ENCODE measurements around the gene MMP25. TPM values are rescaled to one million over a fixed set of nuclear protein-coding genes. Genes with fewer than 3 reads are reported as not detected.

MMP25 gene
- total RNA-seq, 1 donor from 2014 or later: 0.13 TPM

GRCh38 chr16:3029491-3030221 is 16.7 kb upstream of the MMP25 start:
- ChIA-PET POLR2A (interaction anchor here (0.6 to 2.4 kb wide), 5 partner anchors 22 to 336 kb away, joined by 3 to 23 read pairs (median 3); partner anchors contain the start of gene ZNF213), CTCF (interaction anchor here (1.6 to 9.0 kb wide), 5 partner anchors 10 to 138 kb away, joined by 4 to 87 read pairs (median 38); partner anchors contain the start of genes TNFRSF12A and ZNF213)
- Mint-ChIP-seq H3K9me3 (no peaks in the 10 kb centered on the region), H3K27ac (no peak overlapping the region), H3K4me3 (no peak overlapping the region), H3K27me3 (peaks cover 36% of the 10 kb centered on the region), H3K36me3 (ENCODE audit: low read depth) (peaks cover 16% of the 10 kb centered on the region), H3K4me1 (peaks cover 13% of the 10 kb centered on the region)
- DNase-seq (no peak), ATAC-seq (ENCODE audit: low read depth) (no peak)
- TF ChIP-seq, protein P1, sequence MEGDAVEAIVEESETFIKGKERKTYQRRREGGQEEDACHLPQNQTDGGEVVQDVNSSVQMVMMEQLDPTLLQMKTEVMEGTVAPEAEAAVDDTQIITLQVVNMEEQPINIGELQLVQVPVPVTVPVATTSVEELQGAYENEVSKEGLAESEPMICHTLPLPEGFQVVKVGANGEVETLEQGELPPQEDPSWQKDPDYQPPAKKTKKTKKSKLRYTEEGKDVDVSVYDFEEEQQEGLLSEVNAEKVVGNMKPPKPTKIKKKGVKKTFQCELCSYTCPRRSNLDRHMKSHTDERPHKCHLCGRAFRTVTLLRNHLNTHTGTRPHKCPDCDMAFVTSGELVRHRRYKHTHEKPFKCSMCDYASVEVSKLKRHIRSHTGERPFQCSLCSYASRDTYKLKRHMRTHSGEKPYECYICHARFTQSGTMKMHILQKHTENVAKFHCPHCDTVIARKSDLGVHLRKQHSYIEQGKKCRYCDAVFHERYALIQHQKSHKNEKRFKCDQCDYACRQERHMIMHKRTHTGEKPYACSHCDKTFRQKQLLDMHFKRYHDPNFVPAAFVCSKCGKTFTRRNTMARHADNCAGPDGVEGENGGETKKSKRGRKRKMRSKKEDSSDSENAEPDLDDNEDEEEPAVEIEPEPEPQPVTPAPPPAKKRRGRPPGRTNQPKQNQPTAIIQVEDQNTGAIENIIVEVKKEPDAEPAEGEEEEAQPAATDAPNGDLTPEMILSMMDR (IDR thresholded peaks at IDR 0.05): no peak
- intact Hi-C loops (cut with micrococcal nuclease): loop anchor here (2.0 kb wide), 2 partner anchors 17 to 29 kb away; partner anchors contain the start of gene MMP25

- Mint-ChIP-seq H3K4me3 (no peak overlapping the region), H3K27ac (no peak overlapping the region), H3K9me3 (no peaks in the 10 kb centered on the region), H3K36me3 (ENCODE audit: low read depth) (peaks cover 16% of the 10 kb centered on the region), H3K4me1 (peaks cover 14% of the 10 kb centered on the region), H3K27me3 (peaks cover 41% of the 10 kb centered on the region)
- DNase-seq: no peak
- intact Hi-C loops (cut with micrococcal nuclease): loop anchor here (1.0 to 2.0 kb wide), 3 partner anchors 16 to 136 kb away; partner anchors contain the start of gene MMP25
- no peak for ATAC-seq (ENCODE audit: low read depth)
- TF ChIP-seq, protein P1 (IDR thresholded peaks at IDR 0.05): no peak
- POLR2A ChIA-PET: interaction anchor here (0.6 to 2.4 kb wide), 6 partner anchors 8 to 1943 kb away, joined by 3 to 23 read pairs (median 6); partner anchors contain the start of genes HCFC1R1 and ZNF213
- CTCF ChIA-PET: interaction anchor here (1.3 to 9.0 kb wide), 8 partner anchors 11 to 137 kb away, joined by 3 to 87 read pairs (median 6); partner anchors contain the start of genes TNFRSF12A and ZNF213
Measured at GRCh38 chr16:3030222-3031212, 15.8 kb upstream of the MMP25 start.

DNA sequence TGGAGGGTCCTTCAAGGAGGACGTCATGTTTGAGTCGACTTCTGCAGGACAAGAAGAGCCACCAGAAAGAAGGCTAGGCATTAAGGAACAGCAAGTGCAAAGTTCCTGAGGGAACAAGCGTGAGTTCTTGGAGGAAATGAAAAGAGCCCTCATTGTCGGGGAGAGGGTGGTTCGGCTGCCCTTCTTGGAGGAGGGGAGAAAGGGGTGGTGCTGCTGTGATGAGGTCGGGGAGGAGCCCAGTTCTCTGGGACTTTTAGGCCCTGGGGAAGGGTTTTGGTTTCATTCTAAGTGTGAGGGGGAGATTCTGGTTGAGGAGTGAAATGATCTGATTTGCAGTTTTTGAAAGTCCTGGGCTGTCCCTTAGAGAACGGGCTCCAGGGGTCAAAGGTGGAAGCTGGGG is 13.7 kb upstream of the MMP25 start:
- Mint-ChIP-seq H3K27ac (no peak overlapping the region), H3K4me1 (peaks cover 23% of the 10 kb centered on the region), H3K36me3 (ENCODE audit: low read depth) (no peaks in the 10 kb centered on the region), H3K27me3 (peaks cover 52% of the 10 kb centered on the region), H3K4me3 (no peak overlapping the region), H3K9me3 (no peaks in the 10 kb centered on the region)
- DNase-seq: no peak
- ChIA-PET CTCF (interaction anchor here (1.1 to 9.0 kb wide), 5 partner anchors 8 to 98 kb away, joined by 3 to 87 read pairs (median 3); partner anchors contain the start of gene ZNF213), POLR2A (interaction anchor here (0.9 kb wide), 1 partner anchor 105 kb away, joined by 5 read pairs; no protein-coding TSS in a partner anchor)
- TF ChIP-seq, protein P1 (IDR thresholded peaks at IDR 0.05): no peak
- no peak for ATAC-seq (ENCODE audit: low read depth)
- intact Hi-C loops (cut with micrococcal nuclease): no loop called here

GRCh38 chr16:3035289-3035971 is 10.9 kb upstream of the MMP25 start:
- Mint-ChIP-seq H3K27me3 (peaks cover 60% of the 10 kb centered on the region), H3K9me3 (no peaks in the 10 kb centered on the region), H3K4me3 (no peak overlapping the region), H3K4me1 (peaks cover 11% of the 10 kb centered on the region), H3K27ac (no peak overlapping the region), H3K36me3 (ENCODE audit: low read depth) (no peaks in the 10 kb centered on the region)
- ATAC-seq (ENCODE audit: low read depth) (no peak), DNase-seq (no peak)
- TF ChIP-seq, protein P1 (IDR thresholded peaks at IDR 0.05): no peak
- intact Hi-C loops (cut with micrococcal nuclease): no loop called here
- CTCF ChIA-PET: interaction anchor here (9.0 kb wide), 1 partner anchor 95 kb away, joined by 87 read pairs; the partner anchor contains the start of gene ZNF213
- POLR2A ChIA-PET: no interaction called here
